Hematopoietic multipotent progenitor cell (in vitro differentiated cells): ENCODE results near the gene RTP2. TPM values are rescaled to one million over a fixed set of nuclear protein-coding genes. Genes with fewer than 3 reads are reported as not detected.
"Not testable (repeated sequence)": the region's sequence is repeated elsewhere in the genome, so short reads cannot be mapped to it uniquely, and the experiment has no call there.

ENCODE experiments used
- DNase-seq, 3 donors: peaks; one replicate each; pipeline ENCODE4 v3.0.0-alpha.2; 2011 to 2015; ENCODE audit warnings: low read depth in 2 of 3, low spot score in 2 of 3
- total RNA-seq: library from RNA; depleted of rRNA; stranded (reverse); fragments of >200 nt; gene quantifications from one replicate; pipeline ENCODE4 v1.2.3, GENCODE V29; 2012

The RTP2 gene
- total RNA-seq, 1 donor: not detected

- DNase-seq: no peak
Observed at GRCh38 chr3:187717572-187717971, 15.2 kb upstream of the RTP2 start.

GRCh38 chr3:187714404-187714979, 12.1 kb upstream of the RTP2 start:
- peak; percentile 49 to 86 (median 66) for DNase-seq

GRCh38 chr3:187713504-187713903, 11.1 kb upstream of the RTP2 start:
- DNase-seq: peak in 2 of 3 donors; percentile 15 to 39

GRCh38 chr3:187709155-187709554, 6.8 kb upstream of the RTP2 start:
- no peak for DNase-seq

GRCh38 chr3:187708696-187709095, 6.3 kb upstream of the RTP2 start:
- no peak for DNase-seq

- DNase-seq: peak in 1 of 3 donors; percentile 54
Observed at GRCh38 chr3:187706971-187707370, 4.6 kb upstream of the RTP2 start.

- DNase-seq: no peak
Observed at GRCh38 chr3:187705164-187705563, 2.8 kb upstream of the RTP2 start.

- DNase-seq: no peak
Observed at GRCh38 chr3:187700249-187700648, 2.1 kb downstream of the RTP2 start.

GRCh38 chr3:187698499-187699399, 3.6 kb downstream of the RTP2 start:
- DNase-seq: no peak

- no peak for DNase-seq
Observed at GRCh38 chr3:187696021-187696420, 6.3 kb downstream of the RTP2 start.

GRCh38 chr3:187695449-187695848, 6.9 kb downstream of the RTP2 start:
- no peak for DNase-seq

- no peak for DNase-seq
Observed at GRCh38 chr3:187694801-187695200, 7.6 kb downstream of the RTP2 start.

GRCh38 chr3:187693431-187693830, 8.9 kb downstream of the RTP2 start:
- DNase-seq: no peak

- DNase-seq: no peak
Observed at GRCh38 chr3:187689984-187690383, 12.4 kb downstream of the RTP2 start.

GRCh38 chr3:187686621-187687273, 15.6 kb downstream of the RTP2 start:
- DNase-seq: no peak

GRCh38 chr3:187685948-187686347, 16.4 kb downstream of the RTP2 start:
- DNase-seq: no peak

GRCh38 chr3:187684880-187685279, 17.5 kb downstream of the RTP2 start:
- DNase-seq: peak in 1 of 3 donors; percentile 14

GRCh38 chr3:187684444-187684843, 17.9 kb downstream of the RTP2 start:
- DNase-seq: no peak

- DNase-seq: not testable (repeated sequence)
Observed at GRCh38 chr3:187681756-187682155, 20.6 kb downstream of the RTP2 start.

GRCh38 chr3:187679638-187680396, 22.5 kb downstream of the RTP2 start:
- peak; percentile 36 to 71 (median 40) for DNase-seq
